Choroid plexus epithelial cell (primary cell): ENCODE data around the gene MYO1D.

Experiments used
- DNase-seq: peaks from one replicate; pipeline ENCODE4 v3.0.0-alpha.2; 2010; ENCODE audit warnings: low read depth
- H3K4me3 ChIP-seq: 2 replicates; pipeline ENCODE4 v1.5.1; 2011; ENCODE audit warnings: low read depth, mild to moderate bottlenecking, control low read depth, low read length, moderate library complexity
- CTCF ChIP-seq: conservative IDR thresholded peaks from 2 replicates; pipeline ENCODE4 v1.5.1; 2011; ENCODE audit warnings: low read depth, mild to moderate bottlenecking, control low read depth, inconsistent platforms, low read length, moderate library complexity

MYO1D gene

GRCh38 chr17:32907583-32907982 is 30.7 kb upstream of the MYO1D start:
- no peak for DNase-seq
- no peak for TF ChIP-seq CTCF
- H3K4me3 ChIP-seq = no peak overlapping the region

GRCh38 chr17:32904891-32905290 is 28.0 kb upstream of the MYO1D start:
- no peak for DNase-seq
- H3K4me3 ChIP-seq = no peak overlapping the region
- no peak for TF ChIP-seq CTCF

- DNase-seq = no peak
- TF ChIP-seq CTCF = no peak
Observed at GRCh38 chr17:32903774-32904673, 27.1 kb upstream of the MYO1D start.

DNA sequence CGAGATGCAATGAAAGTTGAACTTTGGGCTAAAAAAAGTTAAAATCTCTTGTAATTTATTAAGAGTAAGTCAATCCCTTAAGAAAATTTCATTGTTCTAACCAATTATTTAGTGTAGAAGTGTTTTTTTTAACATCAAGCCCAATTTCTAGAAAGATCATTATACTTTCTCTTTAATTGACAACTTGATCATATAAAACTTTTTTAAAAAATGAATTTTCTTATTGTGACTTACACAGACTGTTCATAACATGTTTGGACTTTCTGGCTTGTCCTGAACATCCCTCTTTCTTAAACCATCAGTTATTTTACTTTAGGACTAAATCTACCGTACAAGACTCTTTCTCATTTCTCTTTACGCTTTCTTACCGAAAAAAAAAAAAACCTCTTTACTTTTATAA is 24.8 kb upstream of the MYO1D start:
- DNase-seq = no peak
- H3K4me3 ChIP-seq = no peak overlapping the region
- no peak for TF ChIP-seq CTCF

More at GRCh38 chr17:32903774-32904673, 27.1 kb upstream of the MYO1D start:
- H3K4me3 ChIP-seq = no peak overlapping the region

- no peak for DNase-seq
- no peak for TF ChIP-seq CTCF
- no peak overlapping the region for H3K4me3 ChIP-seq
Observed at GRCh38 chr17:32899236-32900013, 22.5 kb upstream of the MYO1D start.

DNA sequence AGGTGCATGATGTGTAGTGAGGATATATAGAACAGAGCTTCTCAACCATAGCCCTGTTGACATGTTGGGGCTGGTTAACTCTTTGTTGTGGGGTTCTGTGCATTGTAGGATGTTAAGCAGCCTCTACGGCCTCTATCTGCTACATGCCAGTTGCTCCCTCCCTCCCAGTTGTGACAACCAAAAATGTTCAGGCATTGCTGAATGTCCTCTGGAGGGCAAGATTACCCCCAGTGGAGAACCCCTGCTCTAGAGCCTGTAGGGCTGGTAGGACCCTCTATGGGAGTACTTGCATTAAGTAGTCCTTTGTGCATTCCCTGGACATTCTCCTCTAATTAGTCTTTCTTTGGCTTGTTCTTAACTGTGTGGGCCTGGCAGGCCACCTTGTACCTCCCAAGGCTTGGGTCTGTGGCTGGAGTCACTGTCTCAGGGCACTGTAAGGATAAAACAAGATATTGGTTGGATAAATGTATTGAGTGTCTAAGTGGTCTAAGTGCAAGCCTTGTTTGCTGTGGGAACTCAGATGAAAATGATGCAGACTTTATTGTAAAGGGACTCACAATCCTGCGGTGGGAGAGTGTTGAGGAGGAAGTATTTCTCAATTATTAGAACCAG is 19.8 kb upstream of the MYO1D start:
- no peak for TF ChIP-seq CTCF
- DNase-seq = no peak
- no peak overlapping the region for H3K4me3 ChIP-seq
